ENCODE results near the gene TMPRSS11B.

TMPRSS11B gene

GRCh38 chr4:68278029-68278428, 32.5 kb upstream of the TMPRSS11B start:
- Histone ChIP-seq H3K27ac (ENCODE audit: low read length) (no peak overlapping the region), H3K9me2 (replicated peaks; ENCODE audit: insufficient read depth, low read length) (no peaks in the 10 kb centered on the region), H3K27me3 (replicated peaks; ENCODE audit: insufficient read depth, low read length) (no peaks in the 10 kb centered on the region), H4K20me1 (ENCODE audit: insufficient read depth, low read length) (no peaks in the 10 kb centered on the region), H3K9ac (ENCODE audit: low read length) (no peak overlapping the region), H3K79me2 (ENCODE audit: low read length) (no peaks in the 10 kb centered on the region), H3K4me1 (ENCODE audit: low read length) (no peaks in the 10 kb centered on the region), H3F3A (ENCODE audit: insufficient read depth, low read length) (no peaks in the 10 kb centered on the region), H3K4me2 (ENCODE audit: low read depth, low read length) (no peak overlapping the region), H3K9me3 (replicated peaks; ENCODE audit: insufficient read depth, low read length) (no peaks in the 10 kb centered on the region), H2AFZ (ENCODE audit: low read length) (no peak overlapping the region), H3K36me3 (replicated peaks; ENCODE audit: insufficient read depth, low read length) (no peaks in the 10 kb centered on the region), H3K4me3 (ENCODE audit: low read length) (no peak overlapping the region)
- TF ChIP-seq CTCF (IDR thresholded peaks at IDR 0.05; ENCODE audit: low read length) (no peak), EZH2phosphoT487 (IDR thresholded peaks at IDR 0.05; ENCODE audit: low read length) (no peak)
- no peak for DNase-seq

- Histone ChIP-seq H2AFZ (ENCODE audit: low read length) (no peak overlapping the region), H4K20me1 (ENCODE audit: insufficient read depth, low read length) (no peaks in the 10 kb centered on the region), H3K4me2 (ENCODE audit: low read depth, low read length) (no peak overlapping the region), H3K79me2 (ENCODE audit: low read length) (no peaks in the 10 kb centered on the region), H3K27ac (ENCODE audit: low read length) (no peak overlapping the region), H3K9ac (ENCODE audit: low read length) (no peak overlapping the region), H3K27me3 (replicated peaks; ENCODE audit: insufficient read depth, low read length) (no peaks in the 10 kb centered on the region), H3K9me2 (replicated peaks; ENCODE audit: insufficient read depth, low read length) (no peaks in the 10 kb centered on the region), H3K4me3 (ENCODE audit: low read length) (no peak overlapping the region), H3F3A (ENCODE audit: insufficient read depth, low read length) (no peaks in the 10 kb centered on the region), H3K4me1 (ENCODE audit: low read length) (no peaks in the 10 kb centered on the region), H3K9me3 (replicated peaks; ENCODE audit: insufficient read depth, low read length) (no peaks in the 10 kb centered on the region), H3K36me3 (replicated peaks; ENCODE audit: insufficient read depth, low read length) (no peaks in the 10 kb centered on the region)
- no peak for DNase-seq
- TF ChIP-seq EZH2phosphoT487 (IDR thresholded peaks at IDR 0.05; ENCODE audit: low read length) (no peak), EZH2 (optimal IDR thresholded peaks at IDR 0.05; ENCODE audit: low read depth, low read length) (no peak), CTCF (IDR thresholded peaks at IDR 0.05; ENCODE audit: low read length) (no peak)
Observed at GRCh38 chr4:68277627-68278026, 32.1 kb upstream of the TMPRSS11B start.

GRCh38 chr4:68272860-68273259, 27.4 kb upstream of the TMPRSS11B start:
- TF ChIP-seq CTCF (IDR thresholded peaks at IDR 0.05; ENCODE audit: low read length) (no peak), EZH2phosphoT487 (IDR thresholded peaks at IDR 0.05; ENCODE audit: low read length) (no peak)

More at GRCh38 chr4:68272860-68273259, 27.4 kb upstream of the TMPRSS11B start:
- Histone ChIP-seq H3K4me3 (ENCODE audit: low read length) (no peak overlapping the region), H3K9me2 (replicated peaks; ENCODE audit: insufficient read depth, low read length) (no peaks in the 10 kb centered on the region), H3K9me3 (replicated peaks; ENCODE audit: insufficient read depth, low read length) (no peaks in the 10 kb centered on the region), H2AFZ (ENCODE audit: low read length) (no peak overlapping the region), H3K9ac (ENCODE audit: low read length) (no peak overlapping the region), H3K27ac (ENCODE audit: low read length) (no peak overlapping the region), H3K27me3 (replicated peaks; ENCODE audit: insufficient read depth, low read length) (no peaks in the 10 kb centered on the region), H4K20me1 (ENCODE audit: insufficient read depth, low read length) (no peaks in the 10 kb centered on the region), H3F3A (ENCODE audit: insufficient read depth, low read length) (no peaks in the 10 kb centered on the region), H3K4me2 (ENCODE audit: low read depth, low read length) (no peak overlapping the region), H3K4me1 (ENCODE audit: low read length) (peaks cover 3% of the 10 kb centered on the region; the same call in 1 of the 2 replicates), H3K79me2 (ENCODE audit: low read length) (no peaks in the 10 kb centered on the region), H3K36me3 (replicated peaks; ENCODE audit: insufficient read depth, low read length) (no peaks in the 10 kb centered on the region)
- DNase-seq = no peak

All from MM.1S (cell line).